Peyer's patch (tissue), 4 donors: ENCODE data around the gene VPS45. TPM values are rescaled to one million over a fixed set of nuclear protein-coding genes. Genes with fewer than 3 reads are reported as not detected.
"Not testable (repeated sequence)": the region's sequence is repeated elsewhere in the genome, so short reads cannot be mapped to it uniquely, and the experiment has no call there.

ENCODE experiments used
- DNase-seq, 3 donors: peaks; one replicate each; pipeline ENCODE4 v3.0.0-alpha.2; 2017 to 2019
- H3K27ac ChIP-seq, 4 donors: fragments of 200-600 bp; sonication (generic); one replicate each; pipeline ENCODE4 v1.5.1; 2016 to 2019
- H3K27me3 ChIP-seq, 2 donors: fragments of 200-600 bp; sonication (generic); one replicate each; pipeline ENCODE4 v1.5.1; 2019
- H3K36me3 ChIP-seq, 3 donors: fragments of 200-600 bp; sonication (generic); one replicate each; pipeline ENCODE4 v1.5.1; 2016 to 2019
- H3K4me1 ChIP-seq, 4 donors: fragments of 200-600 bp; sonication (generic); one replicate each; pipeline ENCODE4 v1.5.1; 2016 to 2019
- H3K4me3 ChIP-seq, 4 donors: fragments of 200-600 bp; sonication (generic); 1 replicate in 3 of 4; 2 replicates in 1 of 4; pipeline ENCODE4 v1.5.1; 2016 to 2019; ENCODE audit warnings: mild to moderate bottlenecking in 1 of 4
- H3K9me3 ChIP-seq, 4 donors: fragments of 200-600 bp; sonication (generic); one replicate each; pipeline ENCODE4 v1.5.1; 2016 to 2019; ENCODE audit warnings: mild to moderate bottlenecking in 1 of 4
- CTCF ChIP-seq, 6 experiments: fragments of 450-650 bp in 4 of 6; fragments of 200-600 bp in 2 of 6; sonication (generic) in 1 of 6; IDR thresholded peaks; one replicate each; pipeline ENCODE4 v1.5.1; 2017 to 2019; ENCODE audit warnings: antibody characterized with exemption in 6 of 6, mild to moderate bottlenecking in 3 of 6, moderate library complexity in 1 of 6
- POLR2A ChIP-seq, 2 donors: fragments of 450-650 bp; IDR thresholded peaks; one replicate each; pipeline ENCODE4 v1.5.1; 2017; ENCODE audit warnings: antibody characterized with exemption in 2 of 2, mild to moderate bottlenecking in 2 of 2, moderate library complexity in 2 of 2
- total RNA-seq, 4 donors: library from RNA; depleted of rRNA; stranded (reverse); fragments of >200 nt; gene quantifications; one replicate each; pipeline ENCODE4 v1.1.0, GENCODE V29; 2016

Gene VPS45
- total RNA-seq, 4 donors from 2014 or later, result 36.1 to 70.1 (median 42.0) TPM

- H3K27ac ChIP-seq, result no peak overlapping the region
- TF ChIP-seq CTCF (IDR thresholded peaks at IDR 0.05), result no peak
- TF ChIP-seq POLR2A (IDR thresholded peaks at IDR 0.05), result no peak
- DNase-seq, result no peak
Measured at GRCh38 chr1:150183061-150183460, 115.5 kb downstream of the VPS45 start.

GRCh38 chr1:150185481-150185880 is 117.9 kb downstream of the VPS45 start:
- TF ChIP-seq POLR2A (IDR thresholded peaks at IDR 0.05) (no peak), CTCF (IDR thresholded peaks at IDR 0.05) (no peak)
- no peak overlapping the region for H3K27ac ChIP-seq
- no peak for DNase-seq
- H3K27me3 ChIP-seq, result no peaks in the 10 kb centered on the region
- no peaks in the 10 kb centered on the region for H3K9me3 ChIP-seq
- H3K4me1 ChIP-seq, result peaks cover 0 to 10% (median 0%) of the 10 kb centered on the region in 4 donors
- no peak overlapping the region for H3K4me3 ChIP-seq
- no peaks in the 10 kb centered on the region for H3K36me3 ChIP-seq

More at GRCh38 chr1:150183061-150183460, 115.5 kb downstream of the VPS45 start:
- Histone ChIP-seq H3K36me3 (no peaks in the 10 kb centered on the region), H3K9me3 (no peaks in the 10 kb centered on the region), H3K27me3 (no peaks in the 10 kb centered on the region), H3K4me1 (peaks cover 0 to 21% (median 0%) of the 10 kb centered on the region in 4 donors), H3K4me3 (no peak overlapping the region)

GRCh38 chr1:150186438-150186788 is 118.8 kb downstream of the VPS45 start:
- not testable (repeated sequence) for H3K4me3 ChIP-seq, H3K36me3 ChIP-seq, H3K9me3 ChIP-seq, DNase-seq, H3K4me1 ChIP-seq, H3K27me3 ChIP-seq
- peak overlapping the region in 1 of 4 donors; percentile 26 for H3K27ac ChIP-seq

- no peak overlapping the region for H3K4me3 ChIP-seq
- no peak for DNase-seq
- no peaks in the 10 kb centered on the region for H3K9me3 ChIP-seq
- H3K4me1 ChIP-seq, result peaks cover 0 to 10% (median 0%) of the 10 kb centered on the region in 4 donors
- H3K27me3 ChIP-seq, result no peaks in the 10 kb centered on the region
- no peaks in the 10 kb centered on the region for H3K36me3 ChIP-seq
- peak overlapping the region in 2 of 4 donors; percentile 19 to 26 for H3K27ac ChIP-seq
- TF ChIP-seq POLR2A (IDR thresholded peaks at IDR 0.05) (no peak), CTCF (IDR thresholded peaks at IDR 0.05) (peak in 5 of 6 experiments; percentile 30 to 68 (median 58))
Measured at GRCh38 chr1:150186789-150187559, 119.4 kb downstream of the VPS45 start.

- Histone ChIP-seq H3K27ac (no peak overlapping the region), H3K27me3 (no peaks in the 10 kb centered on the region), H3K9me3 (no peaks in the 10 kb centered on the region), H3K4me3 (no peak overlapping the region), H3K4me1 (peaks cover 0 to 10% (median 0%) of the 10 kb centered on the region in 4 donors), H3K36me3 (no peaks in the 10 kb centered on the region)
- TF ChIP-seq POLR2A (IDR thresholded peaks at IDR 0.05) (no peak), CTCF (IDR thresholded peaks at IDR 0.05) (no peak)
- no peak for DNase-seq
Measured at GRCh38 chr1:150187560-150187931, 120.0 kb downstream of the VPS45 start.

GRCh38 chr1:150192012-150192411 is 124.4 kb downstream of the VPS45 start:
- Histone ChIP-seq H3K36me3 (no peaks in the 10 kb centered on the region), H3K4me1 (peaks cover 0 to 7% (median 0%) of the 10 kb centered on the region in 4 donors), H3K27ac (no peak overlapping the region), H3K27me3 (no peaks in the 10 kb centered on the region), H3K4me3 (no peak overlapping the region), H3K9me3 (no peaks in the 10 kb centered on the region)
- TF ChIP-seq POLR2A (IDR thresholded peaks at IDR 0.05), result no peak
- TF ChIP-seq CTCF (IDR thresholded peaks at IDR 0.05), result no peak
- DNase-seq, result no peak
